Mesodermal cell (in vitro differentiated cells): ENCODE data around the gene SLC38A9. TPM values are rescaled to one million over a fixed set of nuclear protein-coding genes. Genes with fewer than 3 reads are reported as not detected.
"Not testable (repeated sequence)": the region's sequence is repeated elsewhere in the genome, so short reads cannot be mapped to it uniquely, and the experiment has no call there.

Experiments used
- H3K27ac ChIP-seq: 2 replicates; pipeline ENCODE4 v1.7.0; 2013; ENCODE audit warnings: mild to moderate bottlenecking, low read depth, low read length, moderate library complexity; ENCODE audit not compliant: severe bottlenecking
- H3K36me3 ChIP-seq: 2 replicates; pipeline ENCODE4 v1.7.1; 2013; ENCODE audit warnings: mild to moderate bottlenecking, low read length, moderate library complexity; ENCODE audit not compliant: control insufficient read depth, insufficient read depth
- H3K4me1 ChIP-seq: one replicate; pipeline ENCODE4 v1.7.1; 2013; ENCODE audit warnings: mild to moderate bottlenecking, low read length; ENCODE audit not compliant: insufficient read depth, control insufficient read depth, poor library complexity, severe bottlenecking
- H3K4me3 ChIP-seq: 2 replicates; pipeline ENCODE4 v1.7.0; 2013; ENCODE audit warnings: low read length, control low read depth, mild to moderate bottlenecking; ENCODE audit not compliant: insufficient read depth, poor library complexity, severe bottlenecking; ENCODE audit errors: extremely low read depth
- H3K9me3 ChIP-seq: 2 replicates; pipeline ENCODE4 v1.7.1; 2013; ENCODE audit warnings: mild to moderate bottlenecking, low read length, moderate library complexity; ENCODE audit not compliant: control insufficient read depth
- WGBS, 2 experiments: methylation state at CpG; one replicate each; pipeline ENCODE4 v1.1.5; 2013; ENCODE audit warnings: missing lambda C conversion rate in 2 of 2; ENCODE audit not compliant: insufficient coverage in 2 of 2; 5-methylcytosine and 5-hydroxymethylcytosine counted together
- polyA plus RNA-seq, 2 experiments: library from polyadenylated mRNA; stranded (reverse); fragments of 50-300 nt; gene quantifications; one replicate each; pipeline ENCODE4 v1.2.3, GENCODE V29; 2013

Gene SLC38A9, protein sequence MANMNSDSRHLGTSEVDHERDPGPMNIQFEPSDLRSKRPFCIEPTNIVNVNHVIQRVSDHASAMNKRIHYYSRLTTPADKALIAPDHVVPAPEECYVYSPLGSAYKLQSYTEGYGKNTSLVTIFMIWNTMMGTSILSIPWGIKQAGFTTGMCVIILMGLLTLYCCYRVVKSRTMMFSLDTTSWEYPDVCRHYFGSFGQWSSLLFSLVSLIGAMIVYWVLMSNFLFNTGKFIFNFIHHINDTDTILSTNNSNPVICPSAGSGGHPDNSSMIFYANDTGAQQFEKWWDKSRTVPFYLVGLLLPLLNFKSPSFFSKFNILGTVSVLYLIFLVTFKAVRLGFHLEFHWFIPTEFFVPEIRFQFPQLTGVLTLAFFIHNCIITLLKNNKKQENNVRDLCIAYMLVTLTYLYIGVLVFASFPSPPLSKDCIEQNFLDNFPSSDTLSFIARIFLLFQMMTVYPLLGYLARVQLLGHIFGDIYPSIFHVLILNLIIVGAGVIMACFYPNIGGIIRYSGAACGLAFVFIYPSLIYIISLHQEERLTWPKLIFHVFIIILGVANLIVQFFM
- 22.3 TPM for polyA plus RNA-seq (2013, experiment 1 of 2)
- polyA plus RNA-seq (2013, experiment 2 of 2) = 23.5 TPM

DNA sequence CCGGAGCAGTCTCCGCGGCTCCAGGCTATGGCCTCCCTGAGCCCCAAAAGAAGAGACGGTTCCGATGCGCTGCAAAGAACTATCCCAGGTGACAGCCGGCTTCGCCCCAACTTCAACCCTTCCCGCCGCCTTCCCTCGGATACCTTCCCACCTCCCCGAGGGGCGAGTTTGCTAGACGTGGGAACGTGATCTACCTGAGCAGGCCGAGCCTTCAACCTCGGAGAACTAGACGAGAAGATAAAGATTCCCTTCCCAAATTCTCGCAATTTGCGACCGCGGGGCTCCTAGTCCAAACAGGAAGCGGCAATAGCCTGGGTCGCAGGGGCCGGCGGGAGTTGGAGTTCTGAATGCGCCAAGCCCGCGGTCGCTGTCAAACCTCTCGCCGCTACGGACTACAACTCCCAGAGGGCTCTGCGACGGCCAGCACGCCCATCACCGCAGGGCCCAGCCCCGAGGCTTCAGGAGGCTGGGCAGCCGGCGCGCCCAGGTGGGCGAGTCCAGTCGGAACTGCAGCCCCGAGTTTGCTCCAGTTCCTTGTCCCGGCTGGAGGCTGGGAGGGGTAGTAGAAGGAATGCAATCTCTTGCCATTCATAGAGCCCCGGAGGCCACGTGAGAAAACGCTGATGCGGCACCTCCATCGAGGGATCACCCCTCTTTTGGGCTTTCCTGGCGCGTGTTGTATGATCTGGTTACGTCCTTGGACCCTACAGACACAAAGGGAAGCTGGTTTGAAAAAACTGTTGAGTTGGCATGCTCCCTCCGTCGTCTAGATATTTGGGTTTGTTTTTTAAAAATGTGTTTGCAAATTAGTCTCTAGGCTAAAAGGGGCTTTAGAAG, at the start of gene SLC38A9:
TSS of gene SLC38A9 (minus strand) at position 302 of the 837 bp plus-strand sequence. CDS start 14,366 bp downstream, outside the sequence.
- H3K27ac ChIP-seq = peak within 1 kb of the TSS; percentile 36
- 1% methylated on average over 38 to 47 of the region's 55 CpGs for WGBS, 2 experiments
- H3K4me3 ChIP-seq = peak within 1 kb of the TSS; percentile 93
- no peaks in the 10 kb centered on the region for H3K4me1 ChIP-seq
- peaks cover 17% of the 10 kb centered on the region for H3K36me3 ChIP-seq
- H3K9me3 ChIP-seq = no peaks in the 10 kb centered on the region

DNA sequence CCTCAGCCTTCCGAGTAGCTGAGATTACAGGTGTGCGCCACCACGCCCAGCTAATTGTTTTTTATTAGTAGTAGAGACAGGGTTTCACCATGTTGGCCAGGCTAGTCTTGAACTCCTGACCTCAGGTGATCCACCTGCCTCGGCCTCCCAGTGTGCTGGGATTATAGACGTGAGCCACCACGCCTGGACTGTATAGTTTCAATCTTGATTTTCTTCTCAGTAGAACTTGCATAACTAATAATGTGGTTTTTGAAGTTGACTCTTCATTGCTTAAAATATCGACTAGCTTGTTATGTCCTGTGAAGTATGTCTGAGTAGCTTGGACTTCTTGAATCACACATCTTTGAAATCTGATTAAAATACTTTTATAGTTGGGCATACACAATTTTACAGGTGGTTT, 49.6 kb upstream of the SLC38A9 start:
- not testable (repeated sequence) for H3K9me3 ChIP-seq, H3K27ac ChIP-seq, H3K4me1 ChIP-seq

DNA sequence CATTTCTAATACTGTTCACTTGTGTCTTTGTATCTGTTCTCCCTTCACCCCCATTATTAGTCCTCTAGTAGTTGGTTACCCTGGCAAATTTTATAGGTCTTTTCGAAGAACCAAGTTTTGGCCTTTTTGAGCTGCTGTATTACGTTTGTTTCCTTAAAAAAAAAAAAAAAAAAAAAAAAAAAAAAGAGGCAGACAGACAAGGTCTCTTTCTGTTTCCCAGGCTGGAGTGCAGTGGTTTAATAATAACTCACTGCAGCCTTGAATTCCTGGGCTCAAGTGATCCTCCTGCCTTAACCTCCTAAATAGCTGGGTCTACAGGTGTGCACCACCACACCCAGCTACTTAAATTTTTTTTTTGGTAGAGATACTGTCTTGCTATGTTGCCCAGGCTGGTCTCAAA, 46.6 kb upstream of the SLC38A9 start:
- Histone ChIP-seq H3K9me3 (no peaks in the 10 kb centered on the region), H3K4me1 (no peaks in the 10 kb centered on the region), H3K27ac (no peak overlapping the region), H3K4me3 (no peak overlapping the region), H3K36me3 (no peaks in the 10 kb centered on the region)
- WGBS, 2 experiments = no CpG with 5 or more reads among the region's 2 CpGs

More for the DNA sequence above, 49.6 kb upstream of the SLC38A9 start:
- not testable (repeated sequence) for H3K36me3 ChIP-seq, H3K4me3 ChIP-seq
- WGBS, 2 experiments = 93 to 94% methylated on average over 2 of the region's 7 CpGs

DNA sequence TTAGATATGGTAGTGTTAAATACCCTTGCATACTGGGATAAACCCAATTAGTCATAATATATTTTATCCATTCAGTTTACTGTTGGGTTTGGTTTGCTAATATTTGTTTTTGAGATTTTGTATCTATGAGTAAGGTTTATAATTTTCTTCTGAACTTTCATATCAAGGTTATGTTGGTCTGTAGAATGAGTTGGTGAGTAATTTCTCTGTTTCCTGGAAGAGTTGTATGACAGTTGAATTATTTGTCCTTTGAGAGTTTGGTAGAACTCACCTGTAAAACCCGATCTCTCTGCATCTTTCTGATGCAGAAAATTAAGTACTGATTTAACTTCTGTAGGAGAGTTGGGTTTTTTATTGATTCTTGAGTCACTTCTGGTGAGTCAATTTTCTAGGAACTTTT, 46.1 kb upstream of the SLC38A9 start:
- no peaks in the 10 kb centered on the region for H3K36me3 ChIP-seq
- H3K4me3 ChIP-seq = no peak overlapping the region
- no peak overlapping the region for H3K27ac ChIP-seq
- WGBS, 2 experiments = no CpG with 5 or more reads among the region's 1 CpG
- no peaks in the 10 kb centered on the region for H3K4me1 ChIP-seq
- H3K9me3 ChIP-seq = no peaks in the 10 kb centered on the region

DNA sequence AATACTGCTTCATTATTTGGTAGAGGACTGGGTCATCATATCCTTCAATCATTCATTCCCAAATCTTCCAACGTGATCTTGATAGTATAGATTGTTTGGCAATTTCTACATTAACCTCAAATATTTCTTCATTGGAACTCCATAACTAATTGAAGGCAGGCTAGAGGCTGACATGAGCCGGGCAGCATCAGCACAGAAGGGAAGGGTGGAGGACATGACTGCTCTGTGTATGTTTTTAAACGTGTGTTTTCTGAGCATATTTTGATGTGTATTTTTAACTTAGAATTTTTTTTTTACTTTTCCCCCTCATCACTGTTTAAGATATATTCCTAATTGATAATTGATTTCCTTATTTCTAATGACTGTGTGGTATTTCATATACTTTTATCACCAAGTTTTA, 38.4 kb upstream of the SLC38A9 start:
- Histone ChIP-seq H3K36me3 (no peaks in the 10 kb centered on the region), H3K9me3 (no peaks in the 10 kb centered on the region), H3K27ac (no peak overlapping the region), H3K4me3 (no peak overlapping the region), H3K4me1 (no peaks in the 10 kb centered on the region)
- no CpG with 5 or more reads among the region's 3 CpGs for WGBS, 2 experiments

DNA sequence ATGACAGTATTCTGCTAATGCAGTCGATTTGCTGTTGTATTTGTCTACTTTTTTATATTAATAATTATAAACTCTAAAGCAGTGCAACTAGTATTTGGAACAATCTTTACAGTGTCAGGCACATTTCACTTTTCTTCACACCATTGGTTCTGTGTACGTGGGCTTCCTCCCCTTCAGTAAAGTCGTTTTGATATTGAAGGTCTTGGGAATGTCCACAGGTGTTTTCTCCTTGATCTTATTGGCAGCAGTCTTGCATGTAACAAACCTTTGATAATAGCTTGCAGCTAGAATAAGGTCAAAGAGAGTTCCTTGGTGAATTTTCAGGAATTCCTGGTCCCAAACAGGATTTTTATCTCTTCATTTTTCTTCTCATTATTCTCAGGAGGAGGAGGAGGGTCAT, 37.9 kb upstream of the SLC38A9 start:
- WGBS, 2 experiments = 67% methylated on average over 1 of the region's 3 CpGs; no CpG with 5 or more reads in 1 of the 2 experiments
- H3K27ac ChIP-seq = no peak overlapping the region

DNA sequence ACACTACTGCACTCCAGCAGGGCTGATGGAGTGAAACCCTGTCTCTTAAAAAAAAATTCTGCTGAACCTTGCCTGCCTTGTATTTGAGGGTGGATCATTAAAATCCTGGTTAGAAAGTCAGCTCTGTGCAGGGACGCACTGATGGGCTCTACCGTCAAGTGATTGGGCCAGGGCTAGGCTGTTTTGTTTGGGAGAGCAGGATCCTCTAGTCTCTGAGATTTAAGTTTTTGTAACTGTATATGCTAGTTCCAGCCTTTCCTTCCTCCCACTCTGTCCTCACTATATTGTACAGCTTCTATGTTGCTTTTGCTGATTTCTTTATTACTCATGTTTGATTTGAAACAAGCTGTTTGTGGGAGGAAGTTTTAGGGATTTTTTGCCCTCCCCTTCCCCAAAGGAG, 37.3 kb upstream of the SLC38A9 start:
- Histone ChIP-seq H3K9me3 (no peaks in the 10 kb centered on the region), H3K36me3 (no peaks in the 10 kb centered on the region), H3K4me1 (no peaks in the 10 kb centered on the region), H3K27ac (no peak overlapping the region), H3K4me3 (no peak overlapping the region)
- 88 to 100% methylated on average over 1 to 2 of the region's 2 CpGs for WGBS, 2 experiments

More for the DNA sequence above, 37.9 kb upstream of the SLC38A9 start:
- Histone ChIP-seq H3K36me3 (no peaks in the 10 kb centered on the region), H3K4me3 (no peak overlapping the region), H3K4me1 (no peaks in the 10 kb centered on the region), H3K9me3 (no peaks in the 10 kb centered on the region)

DNA sequence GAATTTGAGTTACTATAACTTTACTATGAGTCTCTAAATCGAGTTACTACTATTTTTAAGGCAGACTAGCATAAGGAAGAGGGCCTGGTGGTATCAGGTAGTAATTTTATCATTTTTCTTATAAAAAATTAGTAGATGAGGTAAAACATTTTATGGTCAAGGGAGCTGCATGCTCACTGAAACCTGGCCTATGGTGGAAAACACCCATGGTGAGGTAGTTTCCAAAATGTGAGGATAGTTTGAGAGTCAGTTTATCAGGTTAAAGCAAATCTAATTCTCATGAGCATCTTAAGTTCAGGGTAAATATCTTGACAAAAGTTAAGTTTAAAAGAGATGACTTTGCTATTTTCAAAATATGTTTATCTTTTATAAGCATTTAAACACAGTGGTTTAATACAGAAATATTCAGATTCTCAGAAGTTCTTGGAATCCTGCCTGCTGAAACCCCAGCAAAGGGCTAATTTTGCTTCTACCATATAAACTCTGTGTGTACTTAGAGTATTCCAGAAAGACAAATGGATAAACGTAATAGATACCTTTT, 35.7 kb upstream of the SLC38A9 start:
- H3K36me3 ChIP-seq = no peaks in the 10 kb centered on the region
- H3K27ac ChIP-seq = no peak overlapping the region
- H3K4me3 ChIP-seq = no peak overlapping the region
- no CpG with 5 or more reads among the region's 2 CpGs for WGBS, 2 experiments
- no peaks in the 10 kb centered on the region for H3K9me3 ChIP-seq
- H3K4me1 ChIP-seq = no peaks in the 10 kb centered on the region

DNA sequence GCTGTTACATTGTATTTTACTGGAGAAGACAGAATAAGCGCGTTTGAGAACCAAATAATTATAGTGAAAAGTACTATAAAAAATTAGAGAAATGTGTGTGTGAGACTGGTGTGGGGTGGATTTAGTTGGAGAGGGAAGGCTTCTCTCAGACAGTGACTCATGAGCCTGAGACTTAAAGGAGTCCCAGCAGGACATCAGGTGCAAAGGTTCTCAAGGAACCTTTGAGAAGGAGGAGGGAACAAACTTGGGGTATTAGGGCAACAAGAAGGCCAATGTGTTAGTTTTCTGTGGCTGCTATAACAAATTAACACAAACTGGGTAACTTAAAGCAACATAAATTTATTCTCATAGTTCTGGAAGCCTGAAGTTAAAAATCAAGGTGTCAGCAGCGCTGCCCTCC, 30.7 kb upstream of the SLC38A9 start:
- Histone ChIP-seq H3K27ac (no peak overlapping the region), H3K36me3 (no peaks in the 10 kb centered on the region), H3K9me3 (no peaks in the 10 kb centered on the region), H3K4me3 (no peak overlapping the region), H3K4me1 (no peaks in the 10 kb centered on the region)
- WGBS, 2 experiments = 97 to 98% methylated on average over 3 of the region's 3 CpGs

DNA sequence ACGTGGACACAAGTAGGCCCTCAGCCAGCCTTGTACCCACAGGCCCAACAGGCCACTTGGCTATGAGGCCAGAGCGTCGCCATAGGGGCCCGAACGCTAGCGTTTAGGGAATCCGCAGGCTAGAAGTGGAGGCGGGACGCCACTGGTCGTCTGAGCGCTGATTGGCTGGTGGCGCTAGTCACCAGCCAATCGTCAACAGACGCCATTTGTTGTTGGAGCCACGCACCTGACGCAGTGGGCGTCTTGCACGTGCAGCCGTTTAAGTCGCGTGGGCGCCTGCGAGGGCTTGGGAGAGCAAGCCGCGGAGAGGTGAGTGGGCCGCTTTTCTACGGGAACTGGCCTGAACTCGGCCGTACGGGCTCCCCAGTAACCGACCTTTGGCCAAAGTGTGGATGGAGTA, 25.7 kb upstream of the SLC38A9 start, which contains the start of gene DDX4:
TSS of gene DDX4 (plus strand) at position 269 of the 400 bp plus-strand sequence. CDS start 903 bp downstream, outside the sequence.
- 92 to 95% methylated on average over 30 to 31 of the region's 31 CpGs for WGBS, 2 experiments
- H3K27ac ChIP-seq = no peak within 1 kb of the TSS
- H3K36me3 ChIP-seq = no peaks in the 10 kb centered on the region
- H3K9me3 ChIP-seq = no peaks in the 10 kb centered on the region
- no peak within 1 kb of the TSS for H3K4me3 ChIP-seq
- no peaks in the 10 kb centered on the region for H3K4me1 ChIP-seq
